GOT3 (cell line): Measurements from ENCODE around the gene BCAR3.

Experiments
- DNase-seq: peaks from one replicate; lab custom pipeline; 2025; ENCODE audit warnings: mixed read lengths; lab: John Stamatoyannopoulos, UW

The BCAR3 gene

GRCh38 chr1:93681101-93681988 is at the start of gene BCAR3:
Gene BCAR3 (minus strand): TSS chr1:93681837. CDS start chr1:93674930, 6,907 bp downstream.
- DNase-seq, result peak; percentile 6

GRCh38 chr1:93730621-93731020 is 49.0 kb upstream of the BCAR3 start:
- DNase-seq, result no peak

GRCh38 chr1:93729906-93730305 is 48.3 kb upstream of the BCAR3 start:
- DNase-seq, result no peak

GRCh38 chr1:93729502-93729901 is 47.9 kb upstream of the BCAR3 start:
- no peak for DNase-seq

- DNase-seq, result no peak
These were observed 47.0 kb upstream of the BCAR3 start for GRCh38 chr1:93728480-93729131.

- no peak for DNase-seq
These were observed 42.2 kb upstream of the BCAR3 start for GRCh38 chr1:93723733-93724270.

GRCh38 chr1:93723110-93723509 is 41.5 kb upstream of the BCAR3 start:
- DNase-seq, result no peak

GRCh38 chr1:93722081-93723031 is 40.7 kb upstream of the BCAR3 start:
- no peak for DNase-seq

GRCh38 chr1:93720956-93721626 is 39.5 kb upstream of the BCAR3 start:
- no peak for DNase-seq

- DNase-seq, result no peak
These were observed 36.0 kb upstream of the BCAR3 start for GRCh38 chr1:93717640-93718039.

- DNase-seq, result no peak
These were observed 35.3 kb upstream of the BCAR3 start for GRCh38 chr1:93716941-93717368.

- no peak for DNase-seq
These were observed 34.5 kb upstream of the BCAR3 start for GRCh38 chr1:93716163-93716562.

GRCh38 chr1:93715529-93716126 is 34.0 kb upstream of the BCAR3 start:
- no peak for DNase-seq

GRCh38 chr1:93714356-93714755 is 32.7 kb upstream of the BCAR3 start:
- no peak for DNase-seq

- DNase-seq, result no peak
These were observed 31.7 kb upstream of the BCAR3 start for GRCh38 chr1:93713341-93713740.

GRCh38 chr1:93712741-93713140 is 31.1 kb upstream of the BCAR3 start:
- no peak for DNase-seq

GRCh38 chr1:93710499-93711453 is 29.1 kb upstream of the BCAR3 start:
- DNase-seq, result no peak

GRCh38 chr1:93708734-93709481 is 27.3 kb upstream of the BCAR3 start:
- no peak for DNase-seq

- DNase-seq, result no peak
These were observed 26.3 kb upstream of the BCAR3 start for GRCh38 chr1:93707956-93708355.
